HCT116 (cell line): ENCODE data around the gene OBSCN. TPM values are rescaled to one million over a fixed set of nuclear protein-coding genes. Genes with fewer than 3 reads are reported as not detected.

Source experiments
- ATAC-seq: fragments of 200-7000 bp; cut with Tn5 transposase; 2 replicates; pipeline ENCODE4 v1.9.1; 2020; ENCODE audit warnings: mild to moderate bottlenecking, moderate library complexity
- BruUV-seq: library from RNA; stranded (reverse); fragments of 400-500 nt; replicated peaks from 2 replicates; lab custom pipeline; 2021; lab: Mats Ljungman, UMichigan
- CTCF ChIA-PET: fragments of 300-600 bp; sonication (Branson Sonifier 250); formaldehyde crosslinking; loops from one replicate; lab custom pipeline; 2021; ENCODE audit warnings: antibody characterized with exemption; lab: Charles Lee
- POLR2A ChIA-PET: fragments of 300-600, 350-600 bp; sonication (Branson Sonifier 250); formaldehyde crosslinking; loops from one replicate; lab custom pipeline; 2021; ENCODE audit warnings: antibody characterized with exemption; lab: Charles Lee
- RAD21 ChIA-PET, 2 experiments: fragments of 300-600 bp; sonication (Branson Sonifier 250); formaldehyde crosslinking; loops; one replicate each; lab custom pipeline; 2023; ENCODE audit warnings: low total read pairs in 2 of 2; ENCODE audit not compliant: uncharacterized antibody in 2 of 2, unreplicated experiment in 2 of 2, low non-redundant PET in 1 of 2; lab: Charles Lee
- DNase-seq: peaks from one replicate; pipeline ENCODE4 v3.0.0-alpha.2; 2010; ENCODE audit warnings: low read depth, low spot score
- H2AFZ ChIP-seq: fragments of 200-600 bp; shearing (Covaris generic), sonication (generic); 2 replicates; pipeline ENCODE4 v1.6.1; 2017; ENCODE audit warnings: low read depth, mixed run types, mixed read lengths, antibody characterized with exemption, low read length; ENCODE audit not compliant: poor library complexity, severe bottlenecking
- H3K27ac ChIP-seq: 2 replicates; pipeline ENCODE4 v1.5.1; 2012; ENCODE audit warnings: low read depth, low read length
- H3K27me3 ChIP-seq: fragments of 200-600 bp; sonication (generic); 2 replicates; pipeline ENCODE4 v1.6.1; 2016; ENCODE audit warnings: mixed run types, low read length, mixed read lengths; ENCODE audit not compliant: insufficient read depth
- H3K36me3 ChIP-seq, 2 experiments: fragments of 200-500 bp in 1 of 2; fragments of 200-600 bp in 1 of 2; sonication (Bioruptor generic) in 1 of 2; sonication (generic) in 1 of 2; 2 replicates each; pipeline versions ENCODE4 v1.5.1 to v1.6.1; 2014 to 2016; ENCODE audit warnings: low read length in 2 of 2, inconsistent platforms in 1 of 2, mixed read lengths in 1 of 2, mixed run types in 1 of 2; ENCODE audit not compliant: insufficient read depth in 2 of 2, control insufficient read depth in 1 of 2
- H3K4me1 ChIP-seq, 2 experiments: fragments of 200-600 bp in 1 of 2; sonication (generic) in 1 of 2; 2 replicates each; pipeline versions ENCODE4 v1.5.1 to v1.6.1; 2012 to 2017; ENCODE audit warnings: low read length in 2 of 2, inconsistent platforms in 1 of 2, mild to moderate bottlenecking in 1 of 2, mixed read lengths in 1 of 2, mixed run types in 1 of 2, moderate library complexity in 1 of 2; ENCODE audit not compliant: insufficient read depth in 2 of 2, control insufficient read depth in 1 of 2
- H3K4me2 ChIP-seq: fragments of 200-600 bp; sonication (generic); 2 replicates; pipeline ENCODE4 v1.6.1; 2017; ENCODE audit warnings: mixed run types, low read length, mixed read lengths
- H3K4me3 ChIP-seq, 2 experiments: fragments of 200-600 bp in 1 of 2; sonication (generic) in 1 of 2; replicated peaks in 1 of 2; 2 replicates each; pipeline ENCODE4 v1.5.1; 2011 to 2016; ENCODE audit warnings: low read length in 2 of 2, control low read depth in 1 of 2, low read depth in 1 of 2, mild to moderate bottlenecking in 1 of 2, mixed read lengths in 1 of 2, mixed run types in 1 of 2
- H3K79me2 ChIP-seq: fragments of 200-600 bp; sonication (generic); 2 replicates; pipeline ENCODE4 v1.6.1; 2017; ENCODE audit warnings: mild to moderate bottlenecking, mixed run types, low read length, moderate library complexity, mixed read lengths; ENCODE audit not compliant: insufficient read depth
- H3K9ac ChIP-seq: fragments of 200-600 bp; sonication (generic); 2 replicates; pipeline ENCODE4 v1.6.1; 2016; ENCODE audit warnings: low read length, mixed read lengths
- H3K9me2 ChIP-seq: fragments of 200-600 bp; sonication (generic), shearing (Covaris generic); 2 replicates; pipeline ENCODE4 v1.6.1; 2017; ENCODE audit warnings: mixed run types, mild to moderate bottlenecking, moderate library complexity; ENCODE audit not compliant: insufficient read depth
- H3K9me3 ChIP-seq, 2 experiments: fragments of 200-500 bp in 1 of 2; fragments of 200-600 bp in 1 of 2; sonication (Bioruptor generic) in 1 of 2; sonication (generic) in 1 of 2; 2 replicates each; pipeline ENCODE4 v1.6.1; 2014 to 2017; ENCODE audit warnings: low read length in 2 of 2, mixed read lengths in 2 of 2, inconsistent platforms in 1 of 2, low read depth in 1 of 2, mild to moderate bottlenecking in 1 of 2, mixed run types in 1 of 2, moderate library complexity in 1 of 2; ENCODE audit not compliant: control insufficient read depth in 1 of 2, insufficient read depth in 1 of 2
- H4K20me1 ChIP-seq: fragments of 200-600 bp; sonication (generic), shearing (Covaris generic); 2 replicates; pipeline ENCODE4 v1.6.1; 2017; ENCODE audit warnings: mixed run types, mild to moderate bottlenecking, moderate library complexity; ENCODE audit not compliant: insufficient read depth
- CEBPB ChIP-seq: IDR thresholded peaks from 2 replicates; pipeline ENCODE4 v1.6.1; 2012; ENCODE audit warnings: low read depth
- CTCF ChIP-seq, 3 experiments: fragments of 200-600 bp in 1 of 3; sonication (generic) in 1 of 3; IDR thresholded peaks in 2 of 3; conservative IDR thresholded peaks in 1 of 3; 2 replicates each; pipeline ENCODE4 v1.5.1; 2012 to 2017; ENCODE audit warnings: low read depth in 2 of 3, low read length in 2 of 3, antibody characterized with exemption in 1 of 3, borderline replicate concordance in 1 of 3, control low read depth in 1 of 3, mild to moderate bottlenecking in 1 of 3, mixed read lengths in 1 of 3, mixed run types in 1 of 3, moderate library complexity in 1 of 3; ENCODE audit not compliant: insufficient read depth in 1 of 3
- ELF1 ChIP-seq: IDR thresholded peaks from 2 replicates; pipeline ENCODE4 v1.6.1; 2012; ENCODE audit warnings: low read depth, borderline replicate concordance
- EZH2 ChIP-seq: fragments of 200-600 bp; sonication (generic); IDR thresholded peaks from 2 replicates; pipeline ENCODE4 v1.6.1; 2017; ENCODE audit warnings: antibody characterized with exemption, mixed run types
- FOSL1 ChIP-seq: IDR thresholded peaks from 2 replicates; pipeline ENCODE4 v1.6.1; 2012; ENCODE audit warnings: low read depth
- JUND ChIP-seq: IDR thresholded peaks from 2 replicates; pipeline ENCODE4 v1.6.1; 2012
- POLR2AphosphoS5 ChIP-seq: IDR thresholded peaks from 2 replicates; pipeline ENCODE4 v1.6.1; 2011; ENCODE audit warnings: mild to moderate bottlenecking, low read depth, low read length, moderate library complexity
- RAD21 ChIP-seq: IDR thresholded peaks from 2 replicates; pipeline ENCODE4 v1.6.1; 2012; ENCODE audit warnings: low read depth, mild to moderate bottlenecking
- REST ChIP-seq: IDR thresholded peaks from 2 replicates; pipeline ENCODE4 v1.6.1; 2012; ENCODE audit warnings: low read depth
- SIN3A ChIP-seq: IDR thresholded peaks from 2 replicates; pipeline ENCODE4 v1.6.1; 2012; ENCODE audit warnings: low read depth
- TCF7L2 ChIP-seq: IDR thresholded peaks from 2 replicates; pipeline ENCODE4 v1.7.0; 2011; ENCODE audit warnings: borderline replicate concordance, inconsistent platforms; ENCODE audit not compliant: insufficient read depth, insufficient read length; ENCODE audit errors: extremely low read depth
- ZFX ChIP-seq: fragments of 450-650 bp; IDR thresholded peaks from 2 replicates; pipeline ENCODE4 v1.6.1; 2017
- ZNF274 ChIP-seq: fragments of 200-500 bp; sonication (Bioruptor generic); IDR thresholded peaks from 2 replicates; pipeline ENCODE4 v1.6.1; 2014; ENCODE audit warnings: mild to moderate bottlenecking, low read depth, low read length, inconsistent platforms
- intact Hi-C: fragments of 100-400 bp; cut with micrococcal nuclease; formaldehyde crosslinking; loops from 2 replicates; pipeline ENCODE4 v1.10.0; 2022
- total RNA-seq: library from RNA; stranded (reverse); gene quantifications from one replicate; pipeline ENCODE4 v1.2.1, GENCODE V29; 2021; ENCODE audit not compliant: unreplicated experiment
- TF ChIP-seq, protein P1 (sequence below): IDR thresholded peaks from 2 replicates; pipeline ENCODE4 v1.6.1; 2012

OBSCN gene
- total RNA-seq, 1 experiment from 2014 or later: 16.6 TPM

GRCh38 chr1:228318823-228319241 is 111.0 kb downstream of the OBSCN start:
- CTCF ChIA-PET: no interaction called here

More at GRCh38 chr1:228318823-228319241, 111.0 kb downstream of the OBSCN start:
- H3K27me3 ChIP-seq: no peaks in the 10 kb centered on the region
- no peak overlapping the region for H3K27ac ChIP-seq
- no peak overlapping the region for H3K9ac ChIP-seq
- H2AFZ ChIP-seq: no peak overlapping the region
- no peak for DNase-seq
- no peaks in the 10 kb centered on the region for H3K36me3 ChIP-seq
- RAD21 ChIA-PET: no interaction called here
- intact Hi-C loops: no loop called here
- H3K9me3 ChIP-seq: no peaks in the 10 kb centered on the region
- no peaks in the 10 kb centered on the region for H3K79me2 ChIP-seq
- TF ChIP-seq FOSL1: no peak
- no peak for TF ChIP-seq POLR2AphosphoS5
- TF ChIP-seq TCF7L2: no peak
- no peak for TF ChIP-seq ZFX
- TF ChIP-seq ELF1: no peak
- TF ChIP-seq RAD21: no peak
- TF ChIP-seq SIN3A: no peak
- no peak for TF ChIP-seq REST
- no peak for TF ChIP-seq JUND
- no peak for TF ChIP-seq CEBPB
- no peak for TF ChIP-seq CTCF (IDR thresholded peaks at IDR 0.05 in 2 of 3, conservative IDR thresholded peaks at IDR 0.05 in 1 of 3; ENCODE audit: borderline replicate concordance in 1 of 3, insufficient read depth in 1 of 3, low read depth in 2 of 3, low read length in 2 of 3)
- no peak for TF ChIP-seq ZNF274
- no peak for TF ChIP-seq EZH2
- TF ChIP-seq, protein P1, sequence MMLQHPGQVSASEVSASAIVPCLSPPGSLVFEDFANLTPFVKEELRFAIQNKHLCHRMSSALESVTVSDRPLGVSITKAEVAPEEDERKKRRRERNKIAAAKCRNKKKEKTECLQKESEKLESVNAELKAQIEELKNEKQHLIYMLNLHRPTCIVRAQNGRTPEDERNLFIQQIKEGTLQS: no peak
- TF ChIP-seq, all 23 proteins: peak for 0
- H3K4me3 ChIP-seq: no peak overlapping the region
- no peaks in the 10 kb centered on the region for H3K9me2 ChIP-seq
- no peak overlapping the region for H3K4me2 ChIP-seq
- H3K4me1 ChIP-seq: no peaks in the 10 kb centered on the region
- BruUV-seq: no TSS peak
- no peaks in the 10 kb centered on the region for H4K20me1 ChIP-seq
- POLR2A ChIA-PET: no interaction called here
- ATAC-seq: no peak
